Natural killer cell (primary cell): Measurements from ENCODE around the gene TYSND1. TPM values are rescaled to one million over a fixed set of nuclear protein-coding genes. Genes with fewer than 3 reads are reported as not detected.
A peak's percentile ranks its signal among the peaks of the same experiment; 100 is the strongest.

Source experiments
- ATAC-seq, 3 donors: fragments of 150-1000 bp in 2 of 3; fragments of 200-7000 bp in 1 of 3; cut with Tn5 transposase; 1 replicate in 1 of 3; 2 replicates in 2 of 3; pipeline ENCODE4 v1.10.0; 2021; ENCODE audit warnings: mild to moderate bottlenecking in 2 of 3, moderate library complexity in 2 of 3
- DNase-seq, 2 donors: peaks; one replicate each; pipeline versions ENCODE4 v3.0.0 to v3.0.0-alpha.2; 2013 to 2021; ENCODE audit warnings: mixed read lengths in 1 of 2
- H3K27ac ChIP-seq: one replicate; pipeline ENCODE4 v1.5.1; 2013; ENCODE audit warnings: mild to moderate bottlenecking, low read length
- H3K27me3 ChIP-seq: one replicate; pipeline ENCODE4 v1.6.1; 2013; ENCODE audit warnings: low read length; ENCODE audit not compliant: control insufficient read depth, insufficient read depth
- H3K36me3 ChIP-seq: one replicate; pipeline ENCODE4 v1.6.1; 2013; ENCODE audit warnings: low read length; ENCODE audit not compliant: control insufficient read depth, insufficient read depth
- H3K4me1 ChIP-seq: one replicate; pipeline ENCODE4 v1.6.1; 2013; ENCODE audit warnings: low read length; ENCODE audit not compliant: control insufficient read depth, insufficient read depth
- H3K4me3 ChIP-seq: one replicate; pipeline ENCODE4 v1.5.1; 2013; ENCODE audit warnings: low read length
- H3K9me3 ChIP-seq: one replicate; pipeline ENCODE4 v1.6.1; 2013; ENCODE audit warnings: low read length; ENCODE audit not compliant: control insufficient read depth, insufficient read depth
- H3K27ac Mint-ChIP-seq, 2 donors: one replicate each; pipeline ENCODE4 v1.8.0; 2022; ENCODE audit warnings: mild to moderate bottlenecking in 2 of 2, mixed read lengths in 2 of 2, moderate library complexity in 1 of 2
- H3K27me3 Mint-ChIP-seq, 2 donors: one replicate each; pipeline ENCODE4 v1.8.0; 2022; ENCODE audit warnings: low read depth in 2 of 2, mixed read lengths in 2 of 2
- H3K36me3 Mint-ChIP-seq: one replicate; pipeline ENCODE4 v1.8.0; 2022; ENCODE audit warnings: mixed read lengths
- H3K4me1 Mint-ChIP-seq, 2 donors: one replicate each; pipeline ENCODE4 v1.8.0; 2022; ENCODE audit warnings: mixed read lengths in 2 of 2
- H3K4me3 Mint-ChIP-seq: one replicate; pipeline ENCODE4 v1.8.0; 2022; ENCODE audit warnings: mild to moderate bottlenecking, moderate library complexity, mixed read lengths
- H3K9me3 Mint-ChIP-seq, 2 donors: one replicate each; pipeline ENCODE4 v1.8.0; 2022; ENCODE audit warnings: mixed read lengths in 2 of 2
- WGBS: methylation state at CpG from one replicate; pipeline ENCODE4 v1.1.7; 2013; ENCODE audit warnings: missing lambda C conversion rate; ENCODE audit not compliant: insufficient coverage; 5-methylcytosine and 5-hydroxymethylcytosine counted together
- intact Hi-C: fragments of 100-400 bp; cut with micrococcal nuclease; formaldehyde crosslinking; loops from one replicate; pipeline ENCODE4 v1.14.2; 2022
- total RNA-seq, 4 donors: library from RNA; stranded (reverse); fragments of 120-200 nt in 1 of 4; gene quantifications; one replicate each; pipeline versions ENCODE4 v1.2.3 to v1.2.4, GENCODE V29; 2013 to 2022
- TF ChIP-seq, protein P1 (sequence below): fragments of 200-600 bp; IDR thresholded peaks from one replicate; pipeline ENCODE4 v1.8.0; 2022; ENCODE audit warnings: antibody characterized with exemption

Gene TYSND1
- total RNA-seq, 3 donors from 2014 or later (not counting 1 experiment from before 2014, with no cell fraction given) = 12.0 to 17.9 (median 12.4) TPM

GRCh38 chr10:70115948-70116682 lies 30.4 kb downstream of the TYSND1 start:
- ATAC-seq (peak; percentile 68 to 85 (median 85)), DNase-seq (peak; percentile 44 to 77)
- Histone ChIP-seq H3K4me3 (no peak overlapping the region), H3K27ac (no peak overlapping the region), H3K36me3 (peaks cover 11% of the 10 kb centered on the region), H3K9me3 (no peaks in the 10 kb centered on the region), H3K27me3 (no peaks in the 10 kb centered on the region), H3K4me1 (peaks cover 9% of the 10 kb centered on the region)
- Mint-ChIP-seq H3K36me3 (no peaks in the 10 kb centered on the region), H3K4me1 (peaks cover 5 to 6% of the 10 kb centered on the region in 2 donors), H3K9me3 (no peaks in the 10 kb centered on the region), H3K4me3 (no peak overlapping the region), H3K27me3 (no peaks in the 10 kb centered on the region), H3K27ac (no peak overlapping the region)
- WGBS = 33% methylated on average over 12 of the region's 12 CpGs
- intact Hi-C loops = loop anchor here (1.0 kb wide), 1 partner anchor 248 kb away; no protein-coding TSS in a partner anchor
- TF ChIP-seq, protein P1, sequence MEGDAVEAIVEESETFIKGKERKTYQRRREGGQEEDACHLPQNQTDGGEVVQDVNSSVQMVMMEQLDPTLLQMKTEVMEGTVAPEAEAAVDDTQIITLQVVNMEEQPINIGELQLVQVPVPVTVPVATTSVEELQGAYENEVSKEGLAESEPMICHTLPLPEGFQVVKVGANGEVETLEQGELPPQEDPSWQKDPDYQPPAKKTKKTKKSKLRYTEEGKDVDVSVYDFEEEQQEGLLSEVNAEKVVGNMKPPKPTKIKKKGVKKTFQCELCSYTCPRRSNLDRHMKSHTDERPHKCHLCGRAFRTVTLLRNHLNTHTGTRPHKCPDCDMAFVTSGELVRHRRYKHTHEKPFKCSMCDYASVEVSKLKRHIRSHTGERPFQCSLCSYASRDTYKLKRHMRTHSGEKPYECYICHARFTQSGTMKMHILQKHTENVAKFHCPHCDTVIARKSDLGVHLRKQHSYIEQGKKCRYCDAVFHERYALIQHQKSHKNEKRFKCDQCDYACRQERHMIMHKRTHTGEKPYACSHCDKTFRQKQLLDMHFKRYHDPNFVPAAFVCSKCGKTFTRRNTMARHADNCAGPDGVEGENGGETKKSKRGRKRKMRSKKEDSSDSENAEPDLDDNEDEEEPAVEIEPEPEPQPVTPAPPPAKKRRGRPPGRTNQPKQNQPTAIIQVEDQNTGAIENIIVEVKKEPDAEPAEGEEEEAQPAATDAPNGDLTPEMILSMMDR = peak; percentile 98

DNA sequence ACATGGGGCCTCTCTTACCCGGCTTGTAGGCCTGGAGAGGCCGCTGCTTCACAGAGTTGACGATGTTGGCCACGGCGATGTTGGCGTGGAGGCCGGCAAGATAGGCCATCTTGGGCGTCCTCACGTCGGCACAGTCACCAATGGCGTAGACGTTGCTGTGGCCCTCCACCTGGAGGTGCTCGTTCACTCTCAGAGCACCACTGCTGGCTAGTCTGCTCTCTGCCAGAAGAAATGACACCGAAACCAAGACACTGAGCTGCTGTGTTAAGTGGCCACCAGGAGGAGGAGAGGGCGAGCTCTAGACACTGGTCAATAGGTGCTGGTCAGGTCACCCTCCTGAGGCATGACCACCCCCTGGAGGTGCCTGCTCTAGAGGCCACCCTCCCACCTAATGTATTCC lies 31.6 kb downstream of the TYSND1 start:
- intact Hi-C loops = no loop called here
- WGBS = 96% methylated on average over 15 of the region's 15 CpGs
- Histone ChIP-seq H3K4me3 (no peak overlapping the region), H3K27ac (no peak overlapping the region), H3K36me3 (peaks cover 12% of the 10 kb centered on the region), H3K27me3 (no peaks in the 10 kb centered on the region), H3K4me1 (peaks cover 9% of the 10 kb centered on the region), H3K9me3 (no peaks in the 10 kb centered on the region)
- DNase-seq (no peak), ATAC-seq (no peak)
- TF ChIP-seq, protein P1 = no peak
- Mint-ChIP-seq H3K27ac (no peak overlapping the region), H3K27me3 (no peaks in the 10 kb centered on the region), H3K4me1 (peaks cover 5 to 6% of the 10 kb centered on the region in 2 donors), H3K4me3 (no peak overlapping the region), H3K9me3 (no peaks in the 10 kb centered on the region), H3K36me3 (no peaks in the 10 kb centered on the region)

GRCh38 chr10:70112071-70112470 lies 34.4 kb downstream of the TYSND1 start:
- H3K27ac Mint-ChIP-seq = no peak overlapping the region
- H3K36me3 ChIP-seq = peaks cover 10% of the 10 kb centered on the region
- H3K27me3 Mint-ChIP-seq = no peaks in the 10 kb centered on the region
- H3K27ac ChIP-seq = no peak overlapping the region
- DNase-seq (no peak), ATAC-seq (no peak)
- intact Hi-C loops = no loop called here
- H3K4me1 Mint-ChIP-seq = peaks cover 11% of the 10 kb centered on the region in 2 donors
- H3K4me1 ChIP-seq = peaks cover 9% of the 10 kb centered on the region
- H3K27me3 ChIP-seq = no peaks in the 10 kb centered on the region
- no peaks in the 10 kb centered on the region for H3K36me3 Mint-ChIP-seq
- TF ChIP-seq, protein P1 = no peak
- no peak overlapping the region for H3K4me3 ChIP-seq
- no peaks in the 10 kb centered on the region for H3K9me3 Mint-ChIP-seq
- 95% methylated on average over 7 of the region's 8 CpGs for WGBS
- H3K4me3 Mint-ChIP-seq = no peak overlapping the region
- no peaks in the 10 kb centered on the region for H3K9me3 ChIP-seq
